ENCODE data around the gene KY. TPM values are rescaled to one million over a fixed set of nuclear protein-coding genes. Genes with fewer than 3 reads are reported as not detected.
"Not testable (repeated sequence)": the region's sequence is repeated elsewhere in the genome, so short reads cannot be mapped to it uniquely, and the experiment has no call there.

The KY gene
- total RNA-seq, 2 donors from 2014 or later, result not detected

DNA sequence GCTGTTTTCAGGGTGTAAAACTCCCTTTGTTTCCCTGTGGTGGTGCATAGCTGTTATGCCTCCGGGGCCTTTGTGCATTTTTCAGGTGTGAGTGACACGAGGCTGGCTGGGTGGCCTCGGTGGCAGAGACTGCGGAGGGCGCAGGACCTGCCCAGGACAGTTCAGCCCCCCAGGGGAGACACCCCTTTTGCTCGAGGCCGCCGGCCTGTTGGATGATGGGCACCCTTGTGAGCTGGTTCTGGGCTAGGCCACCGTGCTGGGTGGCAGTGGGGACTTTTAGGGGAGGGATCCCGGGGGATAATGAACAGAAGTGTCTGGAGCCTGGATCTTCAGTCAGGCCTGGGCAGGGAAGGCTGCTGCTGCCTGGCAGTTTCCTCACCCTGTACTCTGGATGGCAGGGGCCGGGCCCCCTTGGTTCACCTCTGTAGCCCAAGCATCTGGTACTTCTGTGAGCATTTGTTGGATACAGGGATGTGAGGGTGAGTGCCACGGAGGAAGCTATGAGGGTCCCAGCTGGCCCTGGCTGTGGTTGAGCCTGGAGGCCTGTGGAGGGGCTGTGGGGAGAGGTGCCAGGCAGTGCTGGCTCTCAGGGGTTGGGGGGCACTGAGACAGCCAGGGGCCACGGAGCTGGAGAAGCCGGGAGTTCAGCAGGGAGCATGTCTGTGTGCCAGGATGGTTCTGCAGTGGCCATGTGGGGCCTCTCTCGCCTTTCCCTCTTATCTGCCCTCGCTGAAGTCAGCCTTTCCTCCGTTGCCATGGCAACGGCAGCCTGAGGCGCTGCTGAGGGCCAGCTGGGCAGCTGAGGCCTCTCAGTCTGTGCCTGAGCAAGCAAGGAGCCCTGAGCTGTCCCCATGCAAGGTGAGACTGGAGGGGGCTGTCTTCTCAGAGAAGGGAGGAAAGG is 49.0 kb downstream of the KY start:
- Mint-ChIP-seq H3K27ac (no peak overlapping the region), H3K9me3 (no peaks in the 10 kb centered on the region), H3K36me3 (no peaks in the 10 kb centered on the region)
- no peak for ATAC-seq
- DNase-seq (ENCODE audit: low spot score in 2 of 2), result no peak

GRCh38 chr3:134600685-134601463 is 49.9 kb downstream of the KY start:
- H3K27ac Mint-ChIP-seq, result no peak overlapping the region
- H3K36me3 Mint-ChIP-seq, result no peaks in the 10 kb centered on the region
- no peaks in the 10 kb centered on the region for H3K9me3 Mint-ChIP-seq
- DNase-seq (ENCODE audit: low spot score in 2 of 2), result peak in 1 of 2 donors; percentile 79
- peak; percentile 73 to 83 for ATAC-seq

DNA sequence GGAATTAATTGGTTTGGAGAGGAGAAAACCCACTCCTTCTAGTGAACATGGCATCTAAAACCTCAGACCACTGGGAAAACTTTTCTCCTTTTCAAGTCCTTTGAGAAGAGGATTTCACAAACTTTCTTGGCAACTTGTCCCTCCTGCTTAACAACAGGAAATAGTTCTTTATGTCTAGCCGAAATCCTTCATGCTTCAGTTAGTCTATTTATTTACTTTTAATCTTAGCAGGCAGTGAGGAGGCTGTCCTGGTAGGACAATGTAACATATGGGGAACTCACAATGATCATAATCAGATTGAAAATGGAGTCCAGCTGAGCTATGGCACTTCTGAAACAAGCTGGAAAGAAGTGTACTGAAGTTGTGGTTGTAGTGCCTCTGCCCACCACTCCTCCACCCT is 50.6 kb downstream of the KY start:
- no peaks in the 10 kb centered on the region for H3K36me3 Mint-ChIP-seq
- ATAC-seq (peak in 1 of 2 donors; percentile 30), DNase-seq (ENCODE audit: low spot score in 2 of 2) (no peak)
- no peak overlapping the region for H3K27ac Mint-ChIP-seq
- no peaks in the 10 kb centered on the region for H3K9me3 Mint-ChIP-seq

GRCh38 chr3:134598763-134599545 is 51.9 kb downstream of the KY start:
- Mint-ChIP-seq H3K9me3 (no peaks in the 10 kb centered on the region), H3K36me3 (no peaks in the 10 kb centered on the region), H3K27ac (no peak overlapping the region)
- ATAC-seq (no peak), DNase-seq (ENCODE audit: low spot score in 2 of 2) (no peak)

DNA sequence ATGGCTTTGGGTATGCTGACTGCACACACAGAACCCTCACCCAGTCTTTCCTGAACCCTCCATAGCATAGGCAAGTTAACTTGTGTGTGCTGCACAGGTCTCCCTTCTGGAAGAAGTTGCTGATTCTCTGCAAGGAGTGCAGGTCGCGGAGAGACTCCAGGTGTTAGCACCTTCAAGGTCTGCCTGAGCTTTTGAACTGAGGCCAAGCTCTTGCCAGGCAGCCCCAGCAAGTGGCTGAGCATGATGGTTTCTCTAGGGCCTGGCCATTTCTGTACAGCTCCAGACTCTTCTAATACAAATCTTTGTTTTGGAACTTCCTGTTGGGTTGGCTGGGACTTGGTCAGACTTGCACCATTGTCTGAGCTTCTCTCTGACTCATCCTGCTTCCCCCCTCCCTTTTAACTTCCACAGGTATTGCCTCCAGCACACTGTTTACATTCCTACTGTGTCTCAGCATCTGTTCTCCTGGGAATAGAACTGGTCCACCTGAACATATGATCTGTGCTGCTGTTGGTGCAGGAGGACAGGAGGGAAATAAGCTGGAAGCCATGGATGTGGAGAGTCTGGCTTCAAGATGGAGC is 53.3 kb downstream of the KY start:
- Mint-ChIP-seq H3K27ac (no peak overlapping the region), H3K36me3 (no peaks in the 10 kb centered on the region), H3K9me3 (no peaks in the 10 kb centered on the region)
- DNase-seq (ENCODE audit: low spot score in 2 of 2), result no peak
- no peak for ATAC-seq

DNA sequence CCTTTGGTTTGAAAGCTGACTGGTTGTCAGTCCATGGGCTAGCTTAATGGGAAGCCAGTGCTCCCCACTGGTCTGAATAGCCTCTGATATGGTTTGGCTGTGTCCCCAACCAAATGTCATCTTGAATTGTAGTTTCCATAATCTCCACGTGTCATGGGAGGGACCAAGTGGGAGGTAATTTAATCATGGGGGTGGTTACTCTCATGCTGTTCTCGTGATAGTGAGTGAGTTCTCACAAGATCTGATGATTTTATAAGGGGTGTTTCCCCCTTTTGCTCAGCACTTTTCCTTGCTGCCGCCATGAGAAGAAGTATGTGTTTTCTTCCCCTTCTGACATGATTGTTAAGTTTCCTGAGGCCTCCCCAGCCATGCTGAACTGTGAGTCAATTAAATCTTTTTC is 55.8 kb downstream of the KY start:
- DNase-seq (ENCODE audit: low spot score in 2 of 2); H3K36me3 Mint-ChIP-seq; H3K9me3 Mint-ChIP-seq; ATAC-seq; H3K27ac Mint-ChIP-seq: not testable (repeated sequence)

DNA sequence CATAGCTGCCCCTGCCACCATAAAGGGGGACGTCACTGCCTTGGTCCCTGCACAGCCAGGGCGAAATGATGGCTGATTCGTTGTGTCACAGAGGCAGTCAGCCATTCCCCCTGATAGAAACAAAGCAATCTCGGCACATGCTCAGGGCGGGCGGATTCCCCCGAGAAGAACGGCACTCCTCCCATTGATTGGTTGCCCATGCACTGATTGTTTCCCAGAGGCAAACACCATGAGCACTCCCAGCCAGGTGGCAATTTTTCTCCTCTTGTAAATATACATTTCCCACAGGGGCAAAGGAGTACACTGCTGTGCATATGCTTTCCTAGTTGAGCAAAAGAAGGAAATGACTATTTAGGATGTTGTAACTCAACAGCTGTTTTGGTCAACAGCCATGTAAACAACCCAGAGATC is 56.5 kb downstream of the KY start:
- Mint-ChIP-seq H3K36me3 (no peaks in the 10 kb centered on the region), H3K27ac (no peak overlapping the region), H3K9me3 (no peaks in the 10 kb centered on the region)
- DNase-seq (ENCODE audit: low spot score in 2 of 2), result no peak
- ATAC-seq, result no peak

GRCh38 chr3:134592806-134593205 is 58.0 kb downstream of the KY start:
- DNase-seq (ENCODE audit: low spot score in 2 of 2) (no peak), ATAC-seq (no peak)
- Mint-ChIP-seq H3K27ac (no peak overlapping the region), H3K36me3 (no peaks in the 10 kb centered on the region), H3K9me3 (no peaks in the 10 kb centered on the region)

DNA sequence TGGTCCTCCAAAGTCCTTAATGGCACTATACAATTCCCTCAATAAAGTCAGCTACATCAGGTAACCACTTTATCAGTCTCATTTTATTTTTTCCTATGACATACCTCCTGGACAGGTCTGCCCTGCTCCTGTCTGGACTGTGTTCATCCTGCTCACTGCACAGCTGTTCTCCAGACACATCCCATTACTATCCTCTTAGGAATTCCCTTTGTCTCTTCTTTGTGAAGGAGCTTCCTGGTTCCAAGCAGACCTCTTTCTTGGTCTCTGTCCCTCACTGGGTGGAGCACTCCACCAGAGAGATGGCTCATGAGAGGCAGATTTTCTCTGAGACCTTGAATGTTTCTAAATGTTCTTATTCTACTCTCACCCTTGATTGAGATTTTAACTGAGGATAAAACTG is 60.1 kb downstream of the KY start:
- Mint-ChIP-seq H3K27ac (no peak overlapping the region), H3K9me3 (peaks cover 0 to 5% of the 10 kb centered on the region in 2 donors), H3K36me3 (peaks cover 0 to 4% of the 10 kb centered on the region in 2 donors)
- DNase-seq (ENCODE audit: low spot score in 2 of 2), result no peak
- ATAC-seq, result no peak

DNA sequence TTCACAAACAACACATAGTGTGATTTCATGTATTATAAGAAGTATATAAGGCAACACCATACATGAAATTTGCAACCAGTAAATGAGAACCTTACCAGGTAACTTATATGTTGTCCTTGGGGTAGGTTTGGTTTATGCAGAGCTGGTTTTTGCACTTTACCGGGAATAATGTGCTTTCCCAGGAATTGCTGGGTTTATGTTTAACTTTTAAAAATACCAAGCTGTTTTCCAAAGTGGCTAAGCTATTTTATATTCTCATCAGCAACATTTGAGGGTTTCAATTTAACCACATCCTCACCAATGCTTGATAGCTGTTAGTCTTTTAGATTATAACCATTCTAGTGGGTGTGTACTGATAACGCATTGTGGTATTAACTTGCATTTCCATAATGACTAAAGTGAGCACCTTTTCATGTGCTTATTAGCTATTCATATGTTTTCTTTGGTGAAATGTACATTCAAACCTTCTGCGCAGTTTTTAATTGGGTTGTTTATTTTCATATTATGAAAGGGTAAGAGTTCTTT is 71.6 kb downstream of the KY start:
- H3K27ac Mint-ChIP-seq, result no peak overlapping the region
- H3K36me3 Mint-ChIP-seq, result peaks cover 0 to 4% of the 10 kb centered on the region in 2 donors
- ATAC-seq (no peak), DNase-seq (ENCODE audit: low spot score in 2 of 2) (no peak)
- no peaks in the 10 kb centered on the region for H3K9me3 Mint-ChIP-seq

- Mint-ChIP-seq H3K36me3 (peaks cover 5 to 9% of the 10 kb centered on the region in 2 donors), H3K27ac (no peak overlapping the region), H3K9me3 (peaks cover 0 to 7% of the 10 kb centered on the region in 2 donors)
- DNase-seq (ENCODE audit: low spot score in 2 of 2), result no peak
- ATAC-seq, result no peak
Observed at GRCh38 chr3:134576831-134577230, 74.0 kb downstream of the KY start.

GRCh38 chr3:134576426-134576825 is 74.4 kb downstream of the KY start:
- ATAC-seq, result no peak
- H3K36me3 Mint-ChIP-seq, result peaks cover 5 to 9% of the 10 kb centered on the region in 2 donors

GRCh38 chr3:134569899-134570298 is 80.9 kb downstream of the KY start:
- Mint-ChIP-seq H3K36me3 (peaks cover 29% of the 10 kb centered on the region in 2 donors), H3K9me3 (peaks cover 19 to 21% of the 10 kb centered on the region in 2 donors)
- not testable (repeated sequence) for ATAC-seq; DNase-seq (ENCODE audit: low spot score in 2 of 2); H3K27ac Mint-ChIP-seq

More at GRCh38 chr3:134576426-134576825, 74.4 kb downstream of the KY start:
- Mint-ChIP-seq H3K9me3 (peaks cover 0 to 7% of the 10 kb centered on the region in 2 donors), H3K27ac (no peak overlapping the region)
- DNase-seq (ENCODE audit: low spot score in 2 of 2), result no peak

DNA sequence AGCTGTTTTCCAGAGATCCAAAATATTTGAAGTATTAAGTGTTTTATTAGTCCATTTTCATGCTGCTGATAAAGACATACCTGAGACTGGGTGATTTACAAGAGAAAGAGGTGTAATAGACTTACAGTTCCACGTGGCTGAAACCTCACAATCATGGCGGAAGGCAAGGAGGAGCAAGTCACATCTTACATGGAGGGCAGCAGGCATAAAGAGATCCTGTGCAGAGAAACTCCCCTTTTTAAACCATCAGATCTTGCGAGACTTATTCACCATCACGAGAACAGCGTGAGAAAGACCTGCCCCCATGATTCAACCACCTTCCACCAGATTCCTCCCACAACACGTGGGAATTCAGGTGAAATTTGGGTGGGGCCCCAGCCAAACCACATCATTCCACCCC is 82.0 kb downstream of the KY start:
- ATAC-seq (no peak), DNase-seq (ENCODE audit: low spot score in 2 of 2) (no peak)
- Mint-ChIP-seq H3K9me3 (peaks cover 21 to 25% of the 10 kb centered on the region in 2 donors), H3K27ac (peak overlapping the region in 1 of 2 donors; percentile 61), H3K36me3 (peaks cover 26 to 27% of the 10 kb centered on the region in 2 donors)

DNA sequence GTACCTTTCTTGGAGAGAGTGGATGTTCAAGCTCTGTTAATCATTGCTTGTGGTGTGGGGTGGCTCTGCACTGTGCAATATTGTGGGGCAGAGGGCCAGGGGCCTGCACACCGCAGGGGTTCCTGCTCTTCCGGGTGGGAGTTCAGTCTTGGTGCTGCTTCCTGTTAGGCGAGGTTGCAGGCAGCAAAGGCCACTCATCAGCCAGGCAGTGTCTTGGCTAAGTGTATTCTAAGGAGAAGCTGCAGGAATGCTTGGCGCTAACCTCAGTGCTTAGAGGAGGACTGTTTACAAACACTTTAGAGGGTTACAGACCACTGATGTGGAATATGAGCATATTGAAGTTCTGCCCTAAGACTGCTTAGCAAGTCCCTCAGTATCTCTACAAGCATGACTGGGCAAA is 83.2 kb downstream of the KY start:
- ATAC-seq, result no peak
- Mint-ChIP-seq H3K9me3 (peaks cover 17 to 26% of the 10 kb centered on the region in 2 donors), H3K27ac (no peak overlapping the region), H3K36me3 (peaks cover 24% of the 10 kb centered on the region in 2 donors)
- no peak for DNase-seq (ENCODE audit: low spot score in 2 of 2)

GRCh38 chr3:134564991-134565390 is 85.8 kb downstream of the KY start:
- ATAC-seq, result no peak
- H3K9me3 Mint-ChIP-seq, result peaks cover 9 to 18% of the 10 kb centered on the region in 2 donors
- no peak overlapping the region for H3K27ac Mint-ChIP-seq
- DNase-seq (ENCODE audit: low spot score in 2 of 2), result no peak
- H3K36me3 Mint-ChIP-seq, result peaks cover 12 to 15% of the 10 kb centered on the region in 2 donors
